ENCODE measurements around the gene ERGIC2.

ERGIC2 gene

GRCh38 chr12:29287622-29288021 lies 93.3 kb downstream of the ERGIC2 start:
- ChIA-PET CTCF (no interaction called here), POLR2A (no interaction called here)
- Histone ChIP-seq H3K4me1 (ENCODE audit: control insufficient read depth, insufficient read depth, low read length) (no peaks in the 10 kb centered on the region), H3K4me3 (ENCODE audit: low read depth, low read length) (no peak overlapping the region), H3K27ac (ENCODE audit: extremely low read depth, low read depth, low read length) (no peak overlapping the region), H3K9me3 (ENCODE audit: control insufficient read depth, insufficient read depth, low read depth, low read length) (no peaks in the 10 kb centered on the region), H3K36me3 (ENCODE audit: control insufficient read depth in 2 of 2, insufficient read depth in 1 of 2, low read length in 2 of 2) (no peaks in the 10 kb centered on the region)
- TF ChIP-seq ZXDB (tag by site-specific recombination; IDR thresholded peaks at IDR 0.05) (no peak), ZNF239 (tag by site-specific recombination; IDR thresholded peaks at IDR 0.05) (no peak), YY1 (tag by site-specific recombination; IDR thresholded peaks at IDR 0.05) (no peak), ZNF530 (tag by site-specific recombination; IDR thresholded peaks at IDR 0.05; ENCODE audit: low read depth) (no peak), ZNF433 (tag by site-specific recombination; IDR thresholded peaks at IDR 0.05; ENCODE audit: low read depth) (no peak), HOXC10 (CRISPR knock-in tag; IDR thresholded peaks at IDR 0.05) (no peak), ZNF280C (tag by site-specific recombination; IDR thresholded peaks at IDR 0.05) (no peak), ZNF324 (tag by site-specific recombination; IDR thresholded peaks at IDR 0.05) (no peak), ZNF155 (tag by site-specific recombination; IDR thresholded peaks at IDR 0.05) (no peak), ZNF23 (tag by site-specific recombination; IDR thresholded peaks at IDR 0.05; ENCODE audit: borderline replicate concordance) (no peak), TSHZ1 (tag by site-specific recombination; IDR thresholded peaks at IDR 0.05; ENCODE audit: borderline replicate concordance) (no peak), PRDM4 (tag by site-specific recombination; IDR thresholded peaks at IDR 0.05) (no peak), ZNF24 (tag by site-specific recombination; IDR thresholded peaks at IDR 0.05) (no peak), ZNF449 (tag by site-specific recombination; IDR thresholded peaks at IDR 0.05) (no peak), ZNF19 (tag by site-specific recombination; IDR thresholded peaks at IDR 0.05; ENCODE audit: low read depth) (no peak), ZBTB20 (tag by site-specific recombination; IDR thresholded peaks at IDR 0.05) (no peak)
- TF ChIP-seq, protein P1, sequence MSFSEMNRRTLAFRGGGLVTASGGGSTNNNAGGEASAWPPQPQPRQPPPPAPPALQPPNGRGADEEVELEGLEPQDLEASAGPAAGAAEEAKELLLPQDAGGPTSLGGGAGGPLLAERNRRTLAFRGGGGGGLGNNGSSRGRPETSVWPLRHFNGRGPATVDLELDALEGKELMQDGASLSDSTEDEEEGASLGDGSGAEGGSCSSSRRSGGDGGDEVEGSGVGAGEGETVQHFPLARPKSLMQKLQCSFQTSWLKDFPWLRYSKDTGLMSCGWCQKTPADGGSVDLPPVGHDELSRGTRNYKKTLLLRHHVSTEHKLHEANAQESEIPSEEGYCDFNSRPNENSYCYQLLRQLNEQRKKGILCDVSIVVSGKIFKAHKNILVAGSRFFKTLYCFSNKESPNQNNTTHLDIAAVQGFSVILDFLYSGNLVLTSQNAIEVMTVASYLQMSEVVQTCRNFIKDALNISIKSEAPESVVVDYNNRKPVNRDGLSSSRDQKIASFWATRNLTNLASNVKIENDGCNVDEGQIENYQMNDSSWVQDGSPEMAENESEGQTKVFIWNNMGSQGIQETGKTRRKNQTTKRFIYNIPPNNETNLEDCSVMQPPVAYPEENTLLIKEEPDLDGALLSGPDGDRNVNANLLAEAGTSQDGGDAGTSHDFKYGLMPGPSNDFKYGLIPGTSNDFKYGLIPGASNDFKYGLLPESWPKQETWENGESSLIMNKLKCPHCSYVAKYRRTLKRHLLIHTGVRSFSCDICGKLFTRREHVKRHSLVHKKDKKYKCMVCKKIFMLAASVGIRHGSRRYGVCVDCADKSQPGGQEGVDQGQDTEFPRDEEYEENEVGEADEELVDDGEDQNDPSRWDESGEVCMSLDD (tag by site-specific recombination; IDR thresholded peaks at IDR 0.05), result no peak
- TF ChIP-seq, protein P2, sequence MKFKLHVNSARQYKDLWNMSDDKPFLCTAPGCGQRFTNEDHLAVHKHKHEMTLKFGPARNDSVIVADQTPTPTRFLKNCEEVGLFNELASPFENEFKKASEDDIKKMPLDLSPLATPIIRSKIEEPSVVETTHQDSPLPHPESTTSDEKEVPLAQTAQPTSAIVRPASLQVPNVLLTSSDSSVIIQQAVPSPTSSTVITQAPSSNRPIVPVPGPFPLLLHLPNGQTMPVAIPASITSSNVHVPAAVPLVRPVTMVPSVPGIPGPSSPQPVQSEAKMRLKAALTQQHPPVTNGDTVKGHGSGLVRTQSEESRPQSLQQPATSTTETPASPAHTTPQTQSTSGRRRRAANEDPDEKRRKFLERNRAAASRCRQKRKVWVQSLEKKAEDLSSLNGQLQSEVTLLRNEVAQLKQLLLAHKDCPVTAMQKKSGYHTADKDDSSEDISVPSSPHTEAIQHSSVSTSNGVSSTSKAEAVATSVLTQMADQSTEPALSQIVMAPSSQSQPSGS (tag by site-specific recombination; IDR thresholded peaks at IDR 0.05; ENCODE audit: low read depth), result no peak
